Measurements from ENCODE around the gene BDKRB1. TPM values are rescaled to one million over a fixed set of nuclear protein-coding genes. Genes with fewer than 3 reads are reported as not detected.

BDKRB1 gene
- total RNA-seq, result not detected in 2 replicates
- long read RNA-seq, result 0 reads

DNA sequence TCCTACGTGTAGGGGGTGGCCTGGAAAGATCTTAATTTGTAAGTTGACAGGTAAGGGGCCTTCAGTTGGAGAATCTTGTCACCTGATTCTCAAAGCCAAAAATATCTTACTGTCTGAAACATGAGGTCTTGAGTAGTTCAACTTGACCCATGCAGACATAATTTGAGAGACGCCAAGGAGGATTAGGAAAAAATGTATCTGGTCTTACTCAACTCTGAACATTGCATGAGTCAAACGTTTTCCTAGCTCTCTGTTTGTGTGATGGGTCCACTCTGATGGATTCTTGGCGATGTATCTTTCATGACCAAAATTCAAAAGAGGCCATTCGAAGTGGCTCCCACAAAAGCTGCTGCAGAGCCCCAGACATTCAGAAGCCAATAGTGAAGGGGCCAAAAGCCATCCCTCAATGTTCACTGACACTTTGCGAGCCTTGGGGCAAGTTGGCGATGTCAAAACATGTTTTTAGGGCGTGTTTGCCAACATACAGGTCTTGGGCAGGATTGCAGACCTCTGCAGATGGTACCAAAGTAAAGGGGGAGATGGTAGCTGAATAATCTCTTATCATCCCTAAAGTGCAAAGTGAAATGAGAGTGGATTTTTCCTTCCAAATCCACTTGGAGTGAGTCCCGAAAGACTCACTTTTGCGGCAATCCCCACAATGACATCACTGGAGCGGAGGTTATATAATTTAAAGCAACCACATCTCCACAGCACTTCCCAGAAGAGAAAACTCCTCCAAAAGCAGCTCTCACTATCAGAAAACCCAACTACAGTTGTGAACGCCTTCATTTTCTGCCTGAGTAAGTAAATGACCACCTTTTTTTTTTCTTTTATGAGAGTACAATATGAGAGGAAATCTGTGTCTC is at the start of gene BDKRB1:
BDKRB1 (plus strand) TSS at position 710 of the 866 bp plus-strand sequence. CDS start 7,473 bp downstream, outside the sequence.
- Mint-ChIP-seq H3K27me3 (ENCODE audit: low read depth) (peaks cover 26% of the 10 kb centered on the region), H3K27ac (ENCODE audit: unreplicated experiment) (no peak within 1 kb of the TSS), H3K4me3 (no peak within 1 kb of the TSS), H3K9me3 (peaks cover 2% of the 10 kb centered on the region), H3K36me3 (ENCODE audit: low read depth) (peaks cover 2% of the 10 kb centered on the region), H3K4me1 (no peaks in the 10 kb centered on the region)
- TF ChIP-seq CTCF (conservative IDR thresholded peaks at IDR 0.05), result no peak
- no peak for DNase-seq (ENCODE audit: low read depth, low spot score)

- H3K9me3 Mint-ChIP-seq, result no peaks in the 10 kb centered on the region
- H3K36me3 Mint-ChIP-seq (ENCODE audit: low read depth), result no peaks in the 10 kb centered on the region
- no peak for DNase-seq (ENCODE audit: low read depth, low spot score)
- H3K4me1 Mint-ChIP-seq, result peaks cover 12% of the 10 kb centered on the region
- TF ChIP-seq CTCF (conservative IDR thresholded peaks at IDR 0.05), result no peak
- H3K4me3 Mint-ChIP-seq, result no peak overlapping the region
- no peak overlapping the region for H3K27ac Mint-ChIP-seq (ENCODE audit: unreplicated experiment)
- peaks cover 22% of the 10 kb centered on the region for H3K27me3 Mint-ChIP-seq (ENCODE audit: low read depth)
Measured at GRCh38 chr14:96206461-96206860, 49.5 kb upstream of the BDKRB1 start.

DNA sequence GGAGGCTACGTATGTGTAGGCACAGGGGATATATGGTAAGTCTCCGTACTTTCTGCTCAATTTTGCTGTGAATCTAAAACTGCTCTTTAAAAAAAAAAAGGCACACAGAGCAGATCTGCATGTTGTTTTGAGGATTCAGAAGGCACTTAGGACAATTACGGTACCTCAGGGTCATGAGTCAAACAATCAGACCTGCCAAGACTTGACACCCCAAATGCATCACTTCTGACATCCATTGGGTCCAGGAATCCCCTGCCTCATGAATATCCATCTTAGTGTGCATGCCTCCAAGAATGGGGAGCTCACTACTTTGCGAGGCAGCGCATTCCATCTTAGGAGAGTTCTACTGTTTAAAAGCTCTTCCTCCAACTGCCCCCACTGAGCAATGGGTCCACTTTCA is 48.3 kb upstream of the BDKRB1 start:
- TF ChIP-seq CTCF (conservative IDR thresholded peaks at IDR 0.05), result no peak
- H3K4me3 Mint-ChIP-seq, result no peak overlapping the region
- peaks cover 6% of the 10 kb centered on the region for H3K4me1 Mint-ChIP-seq
- DNase-seq (ENCODE audit: low read depth, low spot score), result no peak
- no peak overlapping the region for H3K27ac Mint-ChIP-seq (ENCODE audit: unreplicated experiment)
- H3K27me3 Mint-ChIP-seq (ENCODE audit: low read depth), result peaks cover 14% of the 10 kb centered on the region
- no peaks in the 10 kb centered on the region for H3K36me3 Mint-ChIP-seq (ENCODE audit: low read depth)
- no peaks in the 10 kb centered on the region for H3K9me3 Mint-ChIP-seq

DNA sequence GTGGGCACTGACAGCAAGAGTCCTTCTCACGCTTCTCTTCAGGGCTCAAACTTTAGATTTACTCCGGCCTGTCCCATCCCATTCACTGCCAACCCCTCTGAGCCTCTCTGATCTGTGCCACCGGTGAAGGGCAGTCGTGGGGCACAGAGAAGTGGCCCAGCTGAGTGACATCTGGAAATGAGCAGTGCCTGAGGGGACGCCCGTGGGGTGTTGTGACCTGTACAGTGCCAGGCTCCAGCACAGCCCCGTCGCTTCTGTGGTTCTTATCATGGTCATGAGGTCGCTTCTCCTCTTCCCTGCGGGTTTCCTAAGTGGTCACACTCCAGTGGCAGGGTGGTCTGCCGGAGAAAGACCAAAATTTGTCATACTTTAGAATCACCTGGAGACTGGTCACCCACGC is 47.3 kb upstream of the BDKRB1 start:
- Mint-ChIP-seq H3K4me1 (peaks cover 6% of the 10 kb centered on the region), H3K9me3 (no peaks in the 10 kb centered on the region), H3K36me3 (ENCODE audit: low read depth) (no peaks in the 10 kb centered on the region), H3K27me3 (ENCODE audit: low read depth) (peaks cover 7% of the 10 kb centered on the region), H3K27ac (ENCODE audit: unreplicated experiment) (no peak overlapping the region), H3K4me3 (no peak overlapping the region)
- TF ChIP-seq CTCF (conservative IDR thresholded peaks at IDR 0.05), result no peak
- DNase-seq (ENCODE audit: low read depth, low spot score), result no peak

GRCh38 chr14:96212140-96212539 is 43.9 kb upstream of the BDKRB1 start:
- H3K4me3 Mint-ChIP-seq, result no peak overlapping the region
- TF ChIP-seq CTCF (conservative IDR thresholded peaks at IDR 0.05), result no peak
- no peak overlapping the region for H3K27ac Mint-ChIP-seq (ENCODE audit: unreplicated experiment)
- H3K4me1 Mint-ChIP-seq, result no peaks in the 10 kb centered on the region
- H3K9me3 Mint-ChIP-seq, result no peaks in the 10 kb centered on the region
- no peak for DNase-seq (ENCODE audit: low read depth, low spot score)
- H3K27me3 Mint-ChIP-seq (ENCODE audit: low read depth), result peaks cover 7% of the 10 kb centered on the region
- no peaks in the 10 kb centered on the region for H3K36me3 Mint-ChIP-seq (ENCODE audit: low read depth)
